HepG2 (cell line): ENCODE data around the gene CEBPB. TPM values are rescaled to one million over a fixed set of nuclear protein-coding genes. Genes with fewer than 3 reads are reported as not detected.

Source experiments
- ATAC-seq: fragments of 200-7000 bp; cut with Tn5 transposase; 3 replicates; pipeline ENCODE4 v1.9.1; 2020; ENCODE audit warnings: mild to moderate bottlenecking, moderate library complexity
- BruUV-seq: library from RNA; stranded (reverse); fragments of 400-500 nt; replicated peaks from 2 replicates; lab custom pipeline; 2021; lab: Mats Ljungman, UMichigan
- CTCF ChIA-PET: fragments of 300-600 bp; formaldehyde crosslinking; extraction: SDS; loops from one replicate; lab custom pipeline; 2021; ENCODE audit warnings: low total read pairs, inconsistent platforms, low intra/inter-chr PET ratio; lab: Yijun Ruan, JAX
- POLR2A ChIA-PET: fragments of 350-600 bp; sonication (Branson Sonifier 250); formaldehyde crosslinking; loops from one replicate; lab custom pipeline; 2020; ENCODE audit warnings: antibody characterized with exemption, inconsistent platforms; lab: Yijun Ruan, JAX
- DNase-seq: peaks from one replicate; pipeline ENCODE4 v3.0.0-alpha.2; 2015; ENCODE audit warnings: low spot score
- FAIRE-seq: peaks from 3 replicates; lab custom pipeline; 2011; peaks lifted over from hg19 to GRCh38; lab: Jason Lieb, UNC
- H2AFZ ChIP-seq: one replicate; pipeline ENCODE4 v1.6.1; 2011; ENCODE audit warnings: low read length, inconsistent platforms
- H3K27ac ChIP-seq: fragments of 300-600 bp; 3 replicates; pipeline ENCODE4 v1.8.0; 2011; ENCODE audit warnings: mixed run types, mild to moderate bottlenecking, mixed read lengths, low read length, inconsistent platforms; ENCODE audit not compliant: insufficient read depth; ENCODE audit errors: extremely low read length
- H3K27me3 ChIP-seq, 2 experiments: fragments of 200-600 bp in 1 of 2; 2 replicates in 1 of 2; 3 replicates in 1 of 2; pipeline versions ENCODE4 v1.6.0 to v1.8.0; 2011; ENCODE audit warnings: low read length in 2 of 2, mild to moderate bottlenecking in 2 of 2, moderate library complexity in 2 of 2, inconsistent platforms in 1 of 2; ENCODE audit not compliant: insufficient read depth in 2 of 2, control insufficient read depth in 1 of 2
- H3K36me3 ChIP-seq, 2 experiments: fragments of 200-600 bp in 1 of 2; replicated peaks in 1 of 2; 2 replicates in 1 of 2; 3 replicates in 1 of 2; pipeline versions ENCODE4 v1.5.1 to v1.8.0; 2011; ENCODE audit warnings: low read length in 2 of 2, inconsistent platforms in 1 of 2; ENCODE audit not compliant: insufficient read depth in 2 of 2, control insufficient read depth in 1 of 2
- H3K4me1 ChIP-seq: 2 replicates; pipeline ENCODE4 v1.5.1; 2012; ENCODE audit warnings: low read length, inconsistent platforms; ENCODE audit not compliant: insufficient read depth
- H3K4me2 ChIP-seq: 2 replicates; pipeline ENCODE4 v1.6.0; 2011; ENCODE audit warnings: low read depth, low read length, inconsistent platforms
- H3K4me3 ChIP-seq, 3 experiments: fragments of 200-600 bp in 1 of 3; sonication (generic), shearing (Covaris generic) in 1 of 3; replicated peaks in 1 of 3; 2 replicates each; pipeline ENCODE4 v1.5.1; 2011 to 2016; ENCODE audit warnings: low read length in 3 of 3, inconsistent platforms in 2 of 3, low read depth in 2 of 3, mild to moderate bottlenecking in 2 of 3, control low read depth in 1 of 3, mixed read lengths in 1 of 3; ENCODE audit not compliant: insufficient read depth in 1 of 3
- H3K79me2 ChIP-seq: one replicate; pipeline ENCODE4 v1.6.1; 2011; ENCODE audit warnings: low read length, inconsistent platforms; ENCODE audit not compliant: insufficient read depth
- H3K9ac ChIP-seq: 2 replicates; pipeline ENCODE4 v1.6.0; 2011; ENCODE audit warnings: mild to moderate bottlenecking, low read depth, low read length, inconsistent platforms; ENCODE audit not compliant: insufficient read depth
- H3K9me3 ChIP-seq: 2 replicates; pipeline ENCODE4 v1.5.1; 2012; ENCODE audit warnings: mild to moderate bottlenecking, low read length
- H4K20me1 ChIP-seq: 2 replicates; pipeline ENCODE4 v1.6.0; 2011; ENCODE audit warnings: inconsistent platforms, mild to moderate bottlenecking, low read length, moderate library complexity; ENCODE audit not compliant: insufficient read depth
- CBX5 ChIP-seq: sonication (generic); formaldehyde crosslinking; IDR thresholded peaks from 2 replicates; pipeline ENCODE4 v1.4.0; 2020; ENCODE audit warnings: missing genetic modification reagents, borderline replicate concordance
- EHMT2 ChIP-seq: fragments of 200-600 bp; sonication (generic); IDR thresholded peaks from 2 replicates; pipeline ENCODE4 v1.7.0; 2017; ENCODE audit warnings: antibody characterized with exemption, low read depth, low read length, borderline replicate concordance
- GATAD2A ChIP-seq: IDR thresholded peaks from 2 replicates; pipeline ENCODE4 v1.6.1; 2016
- HMGA1 ChIP-seq: sonication (generic); formaldehyde crosslinking; conservative IDR thresholded peaks from 2 replicates; pipeline ENCODE4 v1.4.0; 2020; ENCODE audit warnings: missing genetic modification reagents
- KDM4B ChIP-seq: sonication (generic); formaldehyde crosslinking; IDR thresholded peaks from 2 replicates; pipeline ENCODE4 v1.4.0; 2020; ENCODE audit warnings: missing genetic modification reagents
- MTF2 ChIP-seq: sonication (generic); formaldehyde crosslinking; IDR thresholded peaks from 2 replicates; pipeline ENCODE4 v1.5.0; 2020; ENCODE audit warnings: missing genetic modification reagents, borderline replicate concordance
- NFRKB ChIP-seq: fragments of 450-650 bp; IDR thresholded peaks from 2 replicates; pipeline ENCODE4 v1.6.1; 2017
- SRY ChIP-seq: sonication (generic); formaldehyde crosslinking; IDR thresholded peaks from 2 replicates; pipeline ENCODE4 v1.8.0; 2022; ENCODE audit warnings: mild to moderate bottlenecking, missing genetic modification reagents
- STAT5B ChIP-seq: sonication (generic); formaldehyde crosslinking; IDR thresholded peaks from 2 replicates; pipeline ENCODE4 v1.4.0; 2020; ENCODE audit warnings: missing genetic modification reagents
- TBX3 ChIP-seq: fragments of 450-650 bp; IDR thresholded peaks from 2 replicates; pipeline ENCODE4 v1.6.1; 2017; ENCODE audit warnings: antibody characterized with exemption, mild to moderate bottlenecking, inconsistent platforms, borderline replicate concordance
- XBP1 ChIP-seq: sonication (generic); formaldehyde crosslinking; IDR thresholded peaks from 2 replicates; pipeline ENCODE4 v1.5.0; 2020; ENCODE audit warnings: missing genetic modification reagents
- ZBTB4 ChIP-seq: sonication (generic); formaldehyde crosslinking; IDR thresholded peaks from 2 replicates; pipeline ENCODE4 v1.4.0; 2020; ENCODE audit warnings: missing genetic modification reagents, mild to moderate bottlenecking, borderline replicate concordance
- ZFX ChIP-seq: sonication (generic); formaldehyde crosslinking; IDR thresholded peaks from 2 replicates; pipeline ENCODE4 v1.4.0; 2020; ENCODE audit warnings: mild to moderate bottlenecking, low read depth, missing genetic modification reagents, moderate library complexity
- ZNF124 ChIP-seq: sonication (generic); formaldehyde crosslinking; IDR thresholded peaks from 2 replicates; pipeline ENCODE4 v1.4.0; 2020; ENCODE audit warnings: missing genetic modification reagents
- ZNF235 ChIP-seq: sonication (generic); formaldehyde crosslinking; IDR thresholded peaks from 2 replicates; pipeline ENCODE4 v1.8.1; 2023; ENCODE audit warnings: mild to moderate bottlenecking, missing genetic modification reagents, borderline replicate concordance
- ZNF280D ChIP-seq: sonication (generic); formaldehyde crosslinking; IDR thresholded peaks from 2 replicates; pipeline ENCODE4 v1.5.1; 2020; ENCODE audit warnings: mild to moderate bottlenecking, missing genetic modification reagents
- ZNF615 ChIP-seq: sonication (generic); formaldehyde crosslinking; IDR thresholded peaks from 2 replicates; pipeline ENCODE4 v1.5.0; 2020; ENCODE audit warnings: mild to moderate bottlenecking, missing genetic modification reagents, borderline replicate concordance
- ZNF639 ChIP-seq: conservative IDR thresholded peaks from 2 replicates; pipeline ENCODE4 v1.6.1; 2018; ENCODE audit warnings: missing genetic modification reagents
- ZNF724P ChIP-seq: sonication (generic); formaldehyde crosslinking; IDR thresholded peaks from 2 replicates; pipeline ENCODE4 v1.8.0; 2022; ENCODE audit warnings: missing genetic modification reagents, borderline replicate concordance
- WGBS: methylation state at CpG from one replicate; pipeline ENCODE4 v1.1.6; 2017; ENCODE audit warnings: low lambda C conversion rate; 5-methylcytosine and 5-hydroxymethylcytosine counted together
- in situ Hi-C: cut with HindIII; loops from 2 replicates; pipeline ENCODE4 v1.10.0; 2017; ENCODE audit warnings: low pct_unique_long_range_greater_than_20kb; ENCODE audit not compliant: extremely low pct_ligation_motif_present
- intact Hi-C: fragments of 100-400 bp; cut with micrococcal nuclease; formaldehyde crosslinking; loops from one replicate; pipeline ENCODE4 v1.10.0; 2022; ENCODE audit not compliant: unreplicated experiment
- polyA plus RNA-seq, 8 experiments: library from polyadenylated mRNA; depleted of rRNA in 3 of 8; stranded (reverse) in 7 of 8; unstranded in 1 of 8; fragments of >200 nt; fragmentation: Illumina TruSeq in 4 of 8; extraction: Trizol in 4 of 8; gene quantifications; 2 replicates each; pipeline versions ENCODE4 v1.2.1 to v1.2.3, GENCODE V29; 2011 to 2016; ENCODE audit warnings: low read depth in 4 of 8, missing spikeins in 1 of 8, mixed read lengths in 1 of 8; ENCODE audit not compliant: insufficient read depth in 1 of 8
- total RNA-seq, 5 experiments: library from RNA; depleted of rRNA; stranded (reverse); fragments of >200 nt; fragmentation: Illumina TruSeq; extraction: Trizol; gene quantifications; 2 replicates each; pipeline ENCODE4 v1.2.3, GENCODE V29; 2016; ENCODE audit warnings: low read depth in 1 of 5

The CEBPB gene
- total and polyA plus RNA-seq, 2 of the 13 experiments (the other 11 are each of a cell fraction or from before 2014, with no cell fraction given), result 18.5 to 28.2 TPM

GRCh38 chr20:50146214-50146613 lies 44.4 kb upstream of the CEBPB start:
- Histone ChIP-seq H3K36me3 (peaks cover 33 to 65% of the 10 kb centered on the region in 2 experiments), H3K79me2 (peaks cover 47% of the 10 kb centered on the region), H3K4me1 (peaks cover 55% of the 10 kb centered on the region), H3K27me3 (no peaks in the 10 kb centered on the region), H2AFZ (no peak overlapping the region), H3K4me2 (no peak overlapping the region; the same call in 1 of the 2 replicates), H3K9me3 (no peaks in the 10 kb centered on the region), H3K4me3 (no peak overlapping the region), H4K20me1 (no peaks in the 10 kb centered on the region; the same call in 1 of the 2 replicates), H3K27ac (peak overlapping the region; percentile 0), H3K9ac (peak overlapping the region; percentile 12; the same call in 1 of the 2 replicates)
- ChIA-PET CTCF (no interaction called here), POLR2A (interaction anchor here (2.9 kb wide), 1 partner anchor 8 kb away, joined by 39 read pairs; the partner anchor contains the start of gene PEDS1)
- in situ Hi-C loops (no loop called here), intact Hi-C loops (no loop called here)
- FAIRE-seq, result no peak
- no TSS peak for BruUV-seq
- WGBS, result 87% methylated on average over 6 of the region's 6 CpGs
- no peak for DNase-seq
- ATAC-seq, result no peak
- TF ChIP-seq ZFX (CRISPR knock-in tag) (0 out of 2 replicates have a peak, but pooled peaks have one; percentile 4), MTF2 (CRISPR knock-in tag) (no peak), ZNF124 (CRISPR knock-in tag) (no peak), EHMT2 (no peak), TBX3 (no peak), KDM4B (CRISPR knock-in tag) (no peak), GATAD2A (no peak), XBP1 (CRISPR knock-in tag) (no peak), ZNF280D (CRISPR knock-in tag) (no peak), HMGA1 (CRISPR knock-in tag) (no peak), ZNF615 (CRISPR knock-in tag) (0 out of 2 replicates have a peak, but pooled peaks have one; percentile 50), STAT5B (CRISPR knock-in tag) (no peak), ZBTB4 (CRISPR knock-in tag) (no peak), ZNF639 (CRISPR knock-in tag) (no peak), SRY (0 out of 2 replicates have a peak, but pooled peaks have one; percentile 3), ZNF235 (CRISPR knock-in tag) (no peak), ZNF724P (CRISPR knock-in tag) (no peak), CBX5 (peak; percentile 1; the same call in 1 of the 2 replicates), NFRKB (no peak)
